ENCODE results near the gene PACS1.

DNA sequence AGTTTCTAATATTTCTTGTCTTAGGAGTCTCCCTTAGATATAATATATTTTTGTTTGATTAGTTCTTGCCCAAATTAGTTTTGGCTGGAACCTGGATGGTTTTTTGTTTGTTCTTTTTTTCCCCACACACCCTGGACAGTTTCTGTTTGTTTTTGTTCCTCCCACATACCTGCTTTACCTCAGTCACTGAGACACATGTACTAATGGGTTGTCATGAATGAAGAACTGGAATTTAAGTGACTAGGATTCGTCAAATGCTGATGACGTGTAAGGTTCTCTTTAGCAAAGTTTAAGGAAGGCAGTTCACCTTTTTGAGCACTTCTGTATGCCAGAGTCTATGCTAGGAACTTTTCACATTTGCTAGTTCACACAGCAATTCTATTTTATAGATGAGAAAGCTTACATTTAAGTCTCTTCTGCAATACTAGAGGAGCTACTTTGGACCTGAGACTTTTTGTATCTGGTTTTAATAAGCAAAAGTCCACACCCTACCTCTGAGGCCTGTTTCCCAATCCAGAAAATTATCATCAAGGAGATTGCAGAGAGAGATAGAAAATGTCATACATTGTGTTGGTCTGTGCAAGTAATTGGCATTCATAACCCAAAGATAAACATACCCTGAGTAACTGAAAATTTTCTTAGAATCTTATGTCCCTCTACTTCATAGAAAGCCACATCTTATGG lies 111.7 kb downstream of the PACS1 start:
- TF ChIP-seq, protein P1, sequence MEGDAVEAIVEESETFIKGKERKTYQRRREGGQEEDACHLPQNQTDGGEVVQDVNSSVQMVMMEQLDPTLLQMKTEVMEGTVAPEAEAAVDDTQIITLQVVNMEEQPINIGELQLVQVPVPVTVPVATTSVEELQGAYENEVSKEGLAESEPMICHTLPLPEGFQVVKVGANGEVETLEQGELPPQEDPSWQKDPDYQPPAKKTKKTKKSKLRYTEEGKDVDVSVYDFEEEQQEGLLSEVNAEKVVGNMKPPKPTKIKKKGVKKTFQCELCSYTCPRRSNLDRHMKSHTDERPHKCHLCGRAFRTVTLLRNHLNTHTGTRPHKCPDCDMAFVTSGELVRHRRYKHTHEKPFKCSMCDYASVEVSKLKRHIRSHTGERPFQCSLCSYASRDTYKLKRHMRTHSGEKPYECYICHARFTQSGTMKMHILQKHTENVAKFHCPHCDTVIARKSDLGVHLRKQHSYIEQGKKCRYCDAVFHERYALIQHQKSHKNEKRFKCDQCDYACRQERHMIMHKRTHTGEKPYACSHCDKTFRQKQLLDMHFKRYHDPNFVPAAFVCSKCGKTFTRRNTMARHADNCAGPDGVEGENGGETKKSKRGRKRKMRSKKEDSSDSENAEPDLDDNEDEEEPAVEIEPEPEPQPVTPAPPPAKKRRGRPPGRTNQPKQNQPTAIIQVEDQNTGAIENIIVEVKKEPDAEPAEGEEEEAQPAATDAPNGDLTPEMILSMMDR (IDR thresholded peaks at IDR 0.05; ENCODE audit: low read length): no peak
- no peak for TF ChIP-seq EZH2 (IDR thresholded peaks at IDR 0.05; ENCODE audit: borderline replicate concordance, low read length)

Measured in OCI-LY1 (cell line).